Measurements from ENCODE around the gene EIF3J. TPM values are rescaled to one million over a fixed set of nuclear protein-coding genes. Genes with fewer than 3 reads are reported as not detected.

The EIF3J gene
- total RNA-seq: 43.6 and 48.1 TPM in 2 replicates

GRCh38 chr15:44536962-44537734, at the start of gene EIF3J:
Gene EIF3J, plus strand, starts transcription at chr15:44537147. Its CDS starts 48 bp downstream, at chr15:44537195.

Other genes starting within 250 kb of the EIF3J start
- gene GOLM2, start 248.4 kb upstream of the EIF3J start, total RNA-seq: 51.5 and 72.5 TPM in 2 replicates
- 74.3 and 82.2 TPM in 2 replicates for gene CTDSPL2, start 109.5 kb upstream of the EIF3J start, total RNA-seq
- 32.7 and 53.6 TPM in 2 replicates for gene SPG11, start 126.5 kb downstream of the EIF3J start, total RNA-seq
- under 0.01 and 0.09 TPM in 2 replicates for gene PATL2, start 174.2 kb downstream of the EIF3J start, total RNA-seq
- 1,743 and 1,840 TPM in 2 replicates for gene B2M, start 174.4 kb downstream of the EIF3J start, total RNA-seq
- 8.2 and 9.3 TPM in 2 replicates for gene TRIM69, start 199.4 kb downstream of the EIF3J start, total RNA-seq